Skeletal muscle cell (primary cell): Measurements from ENCODE around the gene RFX4.

Experiments used
- DNase-seq: peaks from one replicate; pipeline ENCODE4 v3.0.0-alpha.2; 2010; ENCODE audit warnings: low read depth
- H3K4me3 ChIP-seq: 2 replicates; pipeline ENCODE4 v1.5.1; 2011; ENCODE audit warnings: low read depth, mild to moderate bottlenecking, control low read depth, low read length, moderate library complexity

The RFX4 gene

GRCh38 chr12:106643000-106643399 is 60.2 kb downstream of the RFX4 start:
- H3K4me3 ChIP-seq, result no peak overlapping the region
- DNase-seq, result no peak

- H3K4me3 ChIP-seq, result no peak overlapping the region
- no peak for DNase-seq
Measured at GRCh38 chr12:106644335-106645073, 61.7 kb downstream of the RFX4 start.

- DNase-seq, result no peak
- no peak overlapping the region for H3K4me3 ChIP-seq
Measured at GRCh38 chr12:106645074-106645421, 62.2 kb downstream of the RFX4 start.

- no peak for DNase-seq
Measured at GRCh38 chr12:106645465-106646330, 62.9 kb downstream of the RFX4 start.

GRCh38 chr12:106646472-106646871 is 63.7 kb downstream of the RFX4 start:
- H3K4me3 ChIP-seq, result no peak overlapping the region
- no peak for DNase-seq

More at GRCh38 chr12:106645465-106646330, 62.9 kb downstream of the RFX4 start:
- H3K4me3 ChIP-seq, result no peak overlapping the region

GRCh38 chr12:106647793-106648514 is 65.2 kb downstream of the RFX4 start:
- DNase-seq, result no peak
- H3K4me3 ChIP-seq, result no peak overlapping the region

GRCh38 chr12:106648736-106649135 is 65.9 kb downstream of the RFX4 start:
- H3K4me3 ChIP-seq, result no peak overlapping the region
- DNase-seq, result no peak

GRCh38 chr12:106651552-106651951 is 68.7 kb downstream of the RFX4 start:
- DNase-seq, result no peak
- H3K4me3 ChIP-seq, result no peak overlapping the region

GRCh38 chr12:106652510-106653015 is 69.8 kb downstream of the RFX4 start:
- no peak overlapping the region for H3K4me3 ChIP-seq
- no peak for DNase-seq

GRCh38 chr12:106655577-106655976 is 72.8 kb downstream of the RFX4 start:
- H3K4me3 ChIP-seq, result no peak overlapping the region

GRCh38 chr12:106657488-106657887 is 74.7 kb downstream of the RFX4 start:
- H3K4me3 ChIP-seq, result no peak overlapping the region
- DNase-seq, result no peak

More at GRCh38 chr12:106655577-106655976, 72.8 kb downstream of the RFX4 start:
- DNase-seq, result no peak

- no peak for DNase-seq
- no peak overlapping the region for H3K4me3 ChIP-seq
Measured at GRCh38 chr12:106663385-106663784, 80.6 kb downstream of the RFX4 start.

GRCh38 chr12:106669216-106669615 is 86.4 kb downstream of the RFX4 start:
- no peak overlapping the region for H3K4me3 ChIP-seq
- DNase-seq, result no peak

GRCh38 chr12:106670131-106670530 is 87.3 kb downstream of the RFX4 start:
- DNase-seq, result no peak
- H3K4me3 ChIP-seq, result no peak overlapping the region

GRCh38 chr12:106671840-106672239 is 89.0 kb downstream of the RFX4 start:
- no peak for DNase-seq
- H3K4me3 ChIP-seq, result no peak overlapping the region

- no peak overlapping the region for H3K4me3 ChIP-seq
- no peak for DNase-seq
Measured at GRCh38 chr12:106672314-106673025, 89.7 kb downstream of the RFX4 start.

- H3K4me3 ChIP-seq, result no peak overlapping the region
- no peak for DNase-seq
Measured at GRCh38 chr12:106673141-106673540, 90.3 kb downstream of the RFX4 start.

GRCh38 chr12:106675651-106676435 is 93.0 kb downstream of the RFX4 start:
- no peak overlapping the region for H3K4me3 ChIP-seq
- no peak for DNase-seq

GRCh38 chr12:106679574-106679973 is 96.8 kb downstream of the RFX4 start:
- no peak overlapping the region for H3K4me3 ChIP-seq
- no peak for DNase-seq
